Measurements from ENCODE around the gene BASP1.
A peak's percentile ranks its signal among the peaks of the same experiment; 100 is the strongest.
"Not testable (repeated sequence)": the region's sequence is repeated elsewhere in the genome, so short reads cannot be mapped to it uniquely, and the experiment has no call there.

Gene BASP1

DNA sequence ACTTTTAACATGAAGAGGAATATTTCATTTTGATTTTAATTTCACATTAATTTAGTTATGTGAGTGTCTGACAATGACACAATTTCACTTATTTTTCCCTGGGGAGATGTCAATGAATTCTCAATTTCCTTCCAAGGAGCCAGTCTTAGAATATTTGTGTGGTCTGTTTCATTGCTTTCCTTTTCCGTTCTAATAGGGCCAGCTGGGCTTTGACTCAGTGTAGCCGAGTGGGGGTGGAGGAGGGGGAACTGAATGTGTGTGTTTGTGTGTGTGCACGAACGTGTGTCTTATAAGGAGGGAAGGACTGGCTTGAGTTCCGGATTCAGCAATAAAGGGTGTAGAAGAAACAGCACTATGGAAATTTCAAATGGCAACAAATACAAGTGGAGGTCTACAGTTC is 100.0 kb downstream of the BASP1 start:
- Histone ChIP-seq H3K27ac (ENCODE audit: low read length) (peak overlapping the region; percentile 80), H3K4me3 (ENCODE audit: low read length) (peak overlapping the region; percentile 45), H3K9me3 (replicated peaks; ENCODE audit: insufficient read depth, low read length) (no peaks in the 10 kb centered on the region), H3K9me2 (replicated peaks; ENCODE audit: insufficient read depth, low read length) (no peaks in the 10 kb centered on the region), H3K4me2 (ENCODE audit: low read depth, low read length) (peak overlapping the region; percentile 84), H3K9ac (ENCODE audit: low read length) (peak overlapping the region; percentile 24; the same call in 1 of the 2 replicates), H4K20me1 (ENCODE audit: insufficient read depth, low read length) (no peaks in the 10 kb centered on the region), H3K36me3 (replicated peaks; ENCODE audit: insufficient read depth, low read length) (no peaks in the 10 kb centered on the region), H3K79me2 (ENCODE audit: low read length) (no peaks in the 10 kb centered on the region), H3K4me1 (ENCODE audit: low read length) (peaks cover 34% of the 10 kb centered on the region), H3F3A (ENCODE audit: insufficient read depth, low read length) (peaks cover 34% of the 10 kb centered on the region), H3K27me3 (replicated peaks; ENCODE audit: insufficient read depth, low read length) (no peaks in the 10 kb centered on the region), H2AFZ (ENCODE audit: low read length) (peak overlapping the region; percentile 77)
- peak; percentile 50 for DNase-seq
- no peak for TF ChIP-seq EZH2 (optimal IDR thresholded peaks at IDR 0.05; ENCODE audit: low read depth, low read length)
- no peak for TF ChIP-seq CTCF (IDR thresholded peaks at IDR 0.05; ENCODE audit: low read length)
- TF ChIP-seq EZH2phosphoT487 (IDR thresholded peaks at IDR 0.05; ENCODE audit: low read length), result no peak

GRCh38 chr5:17319095-17319494 is 101.7 kb downstream of the BASP1 start:
- not testable (repeated sequence) for H3K9ac ChIP-seq (ENCODE audit: low read length); H3K27me3 ChIP-seq (replicated peaks; ENCODE audit: insufficient read depth, low read length); H3K9me3 ChIP-seq (replicated peaks; ENCODE audit: insufficient read depth, low read length); H3K79me2 ChIP-seq (ENCODE audit: low read length); H3K27ac ChIP-seq (ENCODE audit: low read length); H3K36me3 ChIP-seq (replicated peaks; ENCODE audit: insufficient read depth, low read length); DNase-seq; H2AFZ ChIP-seq (ENCODE audit: low read length); H3K4me3 ChIP-seq (ENCODE audit: low read length); H3K4me2 ChIP-seq (ENCODE audit: low read depth, low read length); H3K9me2 ChIP-seq (replicated peaks; ENCODE audit: insufficient read depth, low read length); H4K20me1 ChIP-seq (ENCODE audit: insufficient read depth, low read length)
- H3K4me1 ChIP-seq (ENCODE audit: low read length), result peaks cover 34% of the 10 kb centered on the region
- peaks cover 34% of the 10 kb centered on the region for H3F3A ChIP-seq (ENCODE audit: insufficient read depth, low read length)

DNA sequence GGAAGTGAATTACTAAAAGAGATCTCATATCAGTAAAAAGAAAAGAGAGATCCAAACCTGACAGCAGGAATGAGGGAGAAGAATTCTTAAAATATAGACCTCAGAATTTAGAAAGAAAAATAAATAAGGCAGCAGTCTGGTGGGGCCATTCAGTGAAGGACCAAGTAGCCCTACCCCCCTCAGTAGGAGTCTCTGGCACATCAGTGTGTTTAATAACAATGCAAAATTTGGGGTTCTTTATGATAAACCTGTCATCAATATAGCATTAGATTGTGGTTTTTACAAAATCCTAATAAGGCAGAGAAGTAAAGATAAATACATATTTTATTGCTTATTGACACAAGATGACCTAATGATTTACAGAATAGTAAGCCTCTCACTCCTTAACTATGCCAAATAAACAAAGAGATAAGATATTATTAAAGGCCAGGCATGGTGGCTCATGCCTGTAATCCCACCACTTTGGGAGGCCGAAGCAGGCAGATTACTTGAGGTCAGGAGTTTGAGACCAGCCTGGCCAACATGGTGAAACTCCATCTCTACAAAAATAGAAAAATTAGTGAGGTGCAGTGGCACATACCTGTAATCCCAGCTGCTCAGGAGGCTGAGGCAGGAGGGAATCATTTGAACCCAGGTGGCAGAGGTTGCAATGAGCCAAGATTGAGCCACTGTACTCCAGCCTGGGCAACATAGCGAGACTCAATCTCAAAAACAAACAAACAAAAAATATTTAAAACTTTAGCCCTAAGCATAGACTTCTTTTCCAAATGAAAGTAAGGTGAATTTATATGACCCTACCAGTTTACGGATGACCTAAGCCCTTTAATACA is 108.6 kb downstream of the BASP1 start:
- H3K4me2 ChIP-seq (ENCODE audit: low read depth, low read length), result no peak overlapping the region
- no peaks in the 10 kb centered on the region for H4K20me1 ChIP-seq (ENCODE audit: insufficient read depth, low read length)
- no peaks in the 10 kb centered on the region for H3K4me1 ChIP-seq (ENCODE audit: low read length)
- no peaks in the 10 kb centered on the region for H3K27me3 ChIP-seq (replicated peaks; ENCODE audit: insufficient read depth, low read length)
- H3K9ac ChIP-seq (ENCODE audit: low read length), result no peak overlapping the region
- H3K4me3 ChIP-seq (ENCODE audit: low read length), result no peak overlapping the region
- no peaks in the 10 kb centered on the region for H3K36me3 ChIP-seq (replicated peaks; ENCODE audit: insufficient read depth, low read length)
- H2AFZ ChIP-seq (ENCODE audit: low read length), result no peak overlapping the region
- DNase-seq, result no peak
- H3K27ac ChIP-seq (ENCODE audit: low read length), result no peak overlapping the region
- TF ChIP-seq EZH2 (optimal IDR thresholded peaks at IDR 0.05; ENCODE audit: low read depth, low read length) (no peak), EZH2phosphoT487 (IDR thresholded peaks at IDR 0.05; ENCODE audit: low read length) (no peak), CTCF (IDR thresholded peaks at IDR 0.05; ENCODE audit: low read length) (no peak)
- no peaks in the 10 kb centered on the region for H3F3A ChIP-seq (ENCODE audit: insufficient read depth, low read length)
- no peaks in the 10 kb centered on the region for H3K9me3 ChIP-seq (replicated peaks; ENCODE audit: insufficient read depth, low read length)
- no peaks in the 10 kb centered on the region for H3K79me2 ChIP-seq (ENCODE audit: low read length)
- H3K9me2 ChIP-seq (replicated peaks; ENCODE audit: insufficient read depth, low read length), result no peaks in the 10 kb centered on the region
